GM12874 (cell line): ENCODE measurements around the gene KCTD20.

Experiments used
- TF ChIP-seq, protein P1 (sequence below): IDR thresholded peaks from 2 replicates; pipeline ENCODE4 v1.5.1; 2011; ENCODE audit warnings: low read depth, mild to moderate bottlenecking, control low read depth, low read length, moderate library complexity; ENCODE audit not compliant: insufficient read depth

KCTD20 gene

GRCh38 chr6:36442671-36443470 is at the start of gene KCTD20, which contains the start of gene PXT1:
TSS of gene KCTD20 (plus strand) at chr6:36443000. CDS start at chr6:36470098, 27,098 bp downstream.
TSS of gene PXT1 (minus strand) at chr6:36442854. CDS start at chr6:36426082, 16,772 bp downstream.
- TF ChIP-seq, protein P1, sequence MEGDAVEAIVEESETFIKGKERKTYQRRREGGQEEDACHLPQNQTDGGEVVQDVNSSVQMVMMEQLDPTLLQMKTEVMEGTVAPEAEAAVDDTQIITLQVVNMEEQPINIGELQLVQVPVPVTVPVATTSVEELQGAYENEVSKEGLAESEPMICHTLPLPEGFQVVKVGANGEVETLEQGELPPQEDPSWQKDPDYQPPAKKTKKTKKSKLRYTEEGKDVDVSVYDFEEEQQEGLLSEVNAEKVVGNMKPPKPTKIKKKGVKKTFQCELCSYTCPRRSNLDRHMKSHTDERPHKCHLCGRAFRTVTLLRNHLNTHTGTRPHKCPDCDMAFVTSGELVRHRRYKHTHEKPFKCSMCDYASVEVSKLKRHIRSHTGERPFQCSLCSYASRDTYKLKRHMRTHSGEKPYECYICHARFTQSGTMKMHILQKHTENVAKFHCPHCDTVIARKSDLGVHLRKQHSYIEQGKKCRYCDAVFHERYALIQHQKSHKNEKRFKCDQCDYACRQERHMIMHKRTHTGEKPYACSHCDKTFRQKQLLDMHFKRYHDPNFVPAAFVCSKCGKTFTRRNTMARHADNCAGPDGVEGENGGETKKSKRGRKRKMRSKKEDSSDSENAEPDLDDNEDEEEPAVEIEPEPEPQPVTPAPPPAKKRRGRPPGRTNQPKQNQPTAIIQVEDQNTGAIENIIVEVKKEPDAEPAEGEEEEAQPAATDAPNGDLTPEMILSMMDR, result no peak

DNA sequence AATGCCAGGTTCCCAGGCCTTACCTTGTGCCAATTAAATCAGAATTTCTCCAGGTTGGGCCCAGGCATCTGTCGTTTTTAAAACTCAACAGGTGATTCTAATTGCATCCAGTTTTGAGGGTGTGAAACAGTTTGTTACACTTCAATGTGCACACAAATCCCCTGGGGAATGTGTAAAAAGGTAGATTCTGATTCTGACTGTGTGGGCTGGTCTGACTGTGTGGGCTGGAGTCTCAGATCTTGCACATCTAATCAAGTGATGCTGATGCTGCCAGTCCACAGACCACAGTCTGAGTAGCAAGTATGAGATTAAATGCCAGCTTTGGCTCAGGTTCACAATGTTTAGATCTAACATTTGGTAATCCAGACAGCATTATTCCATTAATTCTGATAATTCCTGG is 42.8 kb upstream of the KCTD20 start:
- TF ChIP-seq, protein P1, result no peak

DNA sequence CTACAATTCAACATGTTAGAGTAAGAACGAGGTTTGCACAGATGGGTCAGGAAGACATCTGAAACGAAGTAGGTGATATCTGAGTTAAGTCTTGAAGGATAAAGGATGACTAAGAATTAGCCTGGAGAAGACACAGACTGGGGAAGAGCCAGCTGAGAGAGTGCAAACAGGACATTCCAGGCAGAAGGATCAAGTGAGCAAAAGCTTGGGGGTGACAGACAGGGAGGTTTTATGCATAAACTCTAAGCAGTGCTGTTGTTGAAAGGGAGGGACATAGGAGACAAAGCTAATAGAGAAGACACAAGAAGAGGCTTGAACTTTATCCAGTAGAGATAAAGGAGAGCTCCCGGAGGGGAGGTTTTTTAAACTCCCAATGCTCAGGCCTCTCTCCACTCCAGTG is 40.3 kb upstream of the KCTD20 start:
- TF ChIP-seq, protein P1, result no peak

DNA sequence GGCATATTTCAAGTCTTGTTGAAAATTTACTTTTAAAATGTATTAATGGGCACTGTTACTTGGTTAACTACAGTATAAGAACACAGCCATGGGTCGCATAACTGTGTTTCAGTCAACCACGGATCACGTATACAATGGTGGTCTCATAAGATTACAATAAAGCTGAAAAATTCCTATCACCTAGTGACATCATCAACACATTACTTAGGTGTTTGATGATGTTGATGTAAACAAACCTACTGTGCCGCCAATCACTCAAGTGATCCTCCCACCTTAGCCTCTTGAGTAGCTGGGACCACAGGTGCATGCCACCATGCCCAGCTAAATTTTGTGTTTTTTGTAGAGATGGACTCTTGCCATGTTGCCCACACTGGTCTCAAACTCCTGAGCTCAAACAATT is 38.6 kb upstream of the KCTD20 start:
- TF ChIP-seq, protein P1, result no peak

- TF ChIP-seq, protein P1, result no peak
Measured at GRCh38 chr6:36413489-36414480, 29.0 kb upstream of the KCTD20 start.

- TF ChIP-seq, protein P1, result no peak
Measured at GRCh38 chr6:36414481-36414880, 28.3 kb upstream of the KCTD20 start.

DNA sequence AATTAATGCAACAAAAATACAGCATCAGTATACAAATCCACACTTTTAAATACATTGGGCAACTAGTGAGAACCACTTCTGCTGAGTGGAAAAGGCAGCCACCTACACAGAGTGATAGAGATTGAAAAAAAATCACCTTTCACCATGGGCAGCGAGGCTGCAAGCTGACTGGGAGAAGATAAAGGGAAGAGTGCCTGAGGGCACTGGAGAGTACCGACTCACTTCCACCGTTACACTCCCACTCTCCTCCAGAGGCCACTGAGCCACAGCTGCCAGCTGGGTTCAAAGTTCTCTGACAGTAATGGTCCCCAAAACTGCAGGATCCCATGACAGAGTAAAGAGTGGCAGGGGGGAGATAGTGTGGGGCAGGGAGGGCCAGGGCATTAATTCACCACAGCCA is 24.2 kb upstream of the KCTD20 start:
- TF ChIP-seq, protein P1, result no peak
